Measurements from ENCODE around the gene CKAP2. TPM values are rescaled to one million over a fixed set of nuclear protein-coding genes. Genes with fewer than 3 reads are reported as not detected.

The CKAP2 gene
- total and polyA plus RNA-seq, 4 donors, result 2.4 to 40.9 (median 2.8) TPM

DNA sequence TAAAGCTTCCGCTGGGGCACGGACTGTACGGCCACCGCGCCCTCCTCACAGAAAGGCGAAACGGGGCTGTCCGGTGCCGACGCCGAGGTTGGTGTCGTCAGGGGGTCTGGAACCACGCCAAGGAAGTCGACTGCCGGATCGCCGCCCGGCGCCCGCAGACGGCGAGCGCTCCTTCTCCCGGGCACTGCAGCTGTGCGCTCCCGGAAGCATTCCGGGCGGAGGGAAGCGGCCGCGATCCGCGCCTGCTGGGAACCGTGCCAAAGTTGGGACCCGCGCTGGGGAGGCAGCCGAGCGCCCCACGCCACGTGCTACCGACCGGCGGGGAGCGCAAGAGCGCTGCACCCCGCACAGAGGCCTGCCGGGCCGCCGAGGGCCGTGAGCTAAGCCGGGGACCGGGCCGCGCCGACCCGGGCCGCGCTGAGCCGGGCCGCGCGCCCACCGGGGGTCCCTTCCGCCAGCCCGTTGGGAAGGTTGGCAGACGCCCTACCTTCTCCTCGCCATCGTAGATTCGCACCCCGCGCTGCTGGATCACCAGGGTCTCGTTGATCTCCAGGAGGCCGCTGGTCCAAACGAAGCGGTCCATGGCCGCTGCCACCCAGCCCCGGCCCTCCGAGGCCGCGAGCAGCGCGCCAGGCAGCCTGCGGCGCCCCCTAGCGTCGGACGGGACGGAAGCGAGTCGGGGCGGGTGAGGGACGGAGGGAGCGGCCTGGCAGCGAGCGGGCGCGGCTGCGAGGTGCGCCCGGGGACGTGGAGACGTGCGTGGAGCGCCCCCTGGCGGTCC is 5.1 kb upstream of the CKAP2 start, which contains the start of gene VPS36 (continued):
- TF ChIP-seq, protein P1, sequence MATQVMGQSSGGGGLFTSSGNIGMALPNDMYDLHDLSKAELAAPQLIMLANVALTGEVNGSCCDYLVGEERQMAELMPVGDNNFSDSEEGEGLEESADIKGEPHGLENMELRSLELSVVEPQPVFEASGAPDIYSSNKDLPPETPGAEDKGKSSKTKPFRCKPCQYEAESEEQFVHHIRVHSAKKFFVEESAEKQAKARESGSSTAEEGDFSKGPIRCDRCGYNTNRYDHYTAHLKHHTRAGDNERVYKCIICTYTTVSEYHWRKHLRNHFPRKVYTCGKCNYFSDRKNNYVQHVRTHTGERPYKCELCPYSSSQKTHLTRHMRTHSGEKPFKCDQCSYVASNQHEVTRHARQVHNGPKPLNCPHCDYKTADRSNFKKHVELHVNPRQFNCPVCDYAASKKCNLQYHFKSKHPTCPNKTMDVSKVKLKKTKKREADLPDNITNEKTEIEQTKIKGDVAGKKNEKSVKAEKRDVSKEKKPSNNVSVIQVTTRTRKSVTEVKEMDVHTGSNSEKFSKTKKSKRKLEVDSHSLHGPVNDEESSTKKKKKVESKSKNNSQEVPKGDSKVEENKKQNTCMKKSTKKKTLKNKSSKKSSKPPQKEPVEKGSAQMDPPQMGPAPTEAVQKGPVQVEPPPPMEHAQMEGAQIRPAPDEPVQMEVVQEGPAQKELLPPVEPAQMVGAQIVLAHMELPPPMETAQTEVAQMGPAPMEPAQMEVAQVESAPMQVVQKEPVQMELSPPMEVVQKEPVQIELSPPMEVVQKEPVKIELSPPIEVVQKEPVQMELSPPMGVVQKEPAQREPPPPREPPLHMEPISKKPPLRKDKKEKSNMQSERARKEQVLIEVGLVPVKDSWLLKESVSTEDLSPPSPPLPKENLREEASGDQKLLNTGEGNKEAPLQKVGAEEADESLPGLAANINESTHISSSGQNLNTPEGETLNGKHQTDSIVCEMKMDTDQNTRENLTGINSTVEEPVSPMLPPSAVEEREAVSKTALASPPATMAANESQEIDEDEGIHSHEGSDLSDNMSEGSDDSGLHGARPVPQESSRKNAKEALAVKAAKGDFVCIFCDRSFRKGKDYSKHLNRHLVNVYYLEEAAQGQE (IDR thresholded peaks at IDR 0.05), result peak; percentile 12
- TF ChIP-seq FOXA1 (IDR thresholded peaks at IDR 0.05) (no peak), RXRA (IDR thresholded peaks at IDR 0.05) (no peak), EGR1 (IDR thresholded peaks at IDR 0.05; ENCODE audit: low read depth in 2 of 2) (no peak)
- TF ChIP-seq, protein P2, sequence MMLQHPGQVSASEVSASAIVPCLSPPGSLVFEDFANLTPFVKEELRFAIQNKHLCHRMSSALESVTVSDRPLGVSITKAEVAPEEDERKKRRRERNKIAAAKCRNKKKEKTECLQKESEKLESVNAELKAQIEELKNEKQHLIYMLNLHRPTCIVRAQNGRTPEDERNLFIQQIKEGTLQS (IDR thresholded peaks at IDR 0.05), result no peak

DNA sequence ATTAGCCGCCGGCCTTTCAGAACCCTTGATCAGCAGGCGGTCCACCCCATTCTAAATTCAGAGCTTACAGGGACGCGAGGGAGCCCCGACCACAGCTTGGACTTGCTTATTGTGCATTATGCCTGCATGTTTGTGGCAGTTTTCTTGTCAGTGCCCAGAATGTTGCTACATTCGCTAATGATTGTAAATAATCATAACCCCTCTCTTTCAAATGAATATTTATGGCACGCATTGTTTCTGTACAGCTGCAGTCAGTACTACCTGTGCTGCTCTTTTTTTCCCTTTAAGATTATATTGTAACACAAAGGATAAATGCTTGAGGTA is 4.5 kb upstream of the CKAP2 start:
- WGBS, result 9% methylated on average over 8 of the region's 8 CpGs
- no peak for TF ChIP-seq NR2F2 (IDR thresholded peaks at IDR 0.05)
- TF ChIP-seq EGR1 (IDR thresholded peaks at IDR 0.05; ENCODE audit: low read depth in 2 of 2), result no peak
- TF ChIP-seq JUND (IDR thresholded peaks at IDR 0.05), result no peak
- TF ChIP-seq, protein P3, sequence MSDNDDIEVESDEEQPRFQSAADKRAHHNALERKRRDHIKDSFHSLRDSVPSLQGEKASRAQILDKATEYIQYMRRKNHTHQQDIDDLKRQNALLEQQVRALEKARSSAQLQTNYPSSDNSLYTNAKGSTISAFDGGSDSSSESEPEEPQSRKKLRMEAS (IDR thresholded peaks at IDR 0.05), result no peak
- no peak for TF ChIP-seq FOXA1 (IDR thresholded peaks at IDR 0.05)
- TF ChIP-seq SP1 (IDR thresholded peaks at IDR 0.05), result no peak
- TF ChIP-seq, protein P1 (IDR thresholded peaks at IDR 0.05), result no peak
- TF ChIP-seq FOXA2 (IDR thresholded peaks at IDR 0.05), result no peak
- TF ChIP-seq, protein P2 (IDR thresholded peaks at IDR 0.05), result no peak
- no peak for TF ChIP-seq RXRA (IDR thresholded peaks at IDR 0.05)
- TF ChIP-seq GABPA (IDR thresholded peaks at IDR 0.05 in 1 of 2, conservative IDR thresholded peaks at IDR 0.05 in 1 of 2), result no peak
- TF ChIP-seq HNF4G (IDR thresholded peaks at IDR 0.05), result no peak
- TF ChIP-seq HNF4A (conservative IDR thresholded peaks at IDR 0.05), result no peak
- no peak for TF ChIP-seq RAD21 (IDR thresholded peaks at IDR 0.05)
- no peak for TF ChIP-seq TAF1 (conservative IDR thresholded peaks at IDR 0.05)
- TF ChIP-seq, protein P4, sequence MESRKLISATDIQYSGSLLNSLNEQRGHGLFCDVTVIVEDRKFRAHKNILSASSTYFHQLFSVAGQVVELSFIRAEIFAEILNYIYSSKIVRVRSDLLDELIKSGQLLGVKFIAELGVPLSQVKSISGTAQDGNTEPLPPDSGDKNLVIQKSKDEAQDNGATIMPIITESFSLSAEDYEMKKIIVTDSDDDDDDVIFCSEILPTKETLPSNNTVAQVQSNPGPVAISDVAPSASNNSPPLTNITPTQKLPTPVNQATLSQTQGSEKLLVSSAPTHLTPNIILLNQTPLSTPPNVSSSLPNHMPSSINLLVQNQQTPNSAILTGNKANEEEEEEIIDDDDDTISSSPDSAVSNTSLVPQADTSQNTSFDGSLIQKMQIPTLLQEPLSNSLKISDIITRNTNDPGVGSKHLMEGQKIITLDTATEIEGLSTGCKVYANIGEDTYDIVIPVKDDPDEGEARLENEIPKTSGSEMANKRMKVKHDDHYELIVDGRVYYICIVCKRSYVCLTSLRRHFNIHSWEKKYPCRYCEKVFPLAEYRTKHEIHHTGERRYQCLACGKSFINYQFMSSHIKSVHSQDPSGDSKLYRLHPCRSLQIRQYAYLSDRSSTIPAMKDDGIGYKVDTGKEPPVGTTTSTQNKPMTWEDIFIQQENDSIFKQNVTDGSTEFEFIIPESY (IDR thresholded peaks at IDR 0.05), result no peak
- TF ChIP-seq, protein P5, sequence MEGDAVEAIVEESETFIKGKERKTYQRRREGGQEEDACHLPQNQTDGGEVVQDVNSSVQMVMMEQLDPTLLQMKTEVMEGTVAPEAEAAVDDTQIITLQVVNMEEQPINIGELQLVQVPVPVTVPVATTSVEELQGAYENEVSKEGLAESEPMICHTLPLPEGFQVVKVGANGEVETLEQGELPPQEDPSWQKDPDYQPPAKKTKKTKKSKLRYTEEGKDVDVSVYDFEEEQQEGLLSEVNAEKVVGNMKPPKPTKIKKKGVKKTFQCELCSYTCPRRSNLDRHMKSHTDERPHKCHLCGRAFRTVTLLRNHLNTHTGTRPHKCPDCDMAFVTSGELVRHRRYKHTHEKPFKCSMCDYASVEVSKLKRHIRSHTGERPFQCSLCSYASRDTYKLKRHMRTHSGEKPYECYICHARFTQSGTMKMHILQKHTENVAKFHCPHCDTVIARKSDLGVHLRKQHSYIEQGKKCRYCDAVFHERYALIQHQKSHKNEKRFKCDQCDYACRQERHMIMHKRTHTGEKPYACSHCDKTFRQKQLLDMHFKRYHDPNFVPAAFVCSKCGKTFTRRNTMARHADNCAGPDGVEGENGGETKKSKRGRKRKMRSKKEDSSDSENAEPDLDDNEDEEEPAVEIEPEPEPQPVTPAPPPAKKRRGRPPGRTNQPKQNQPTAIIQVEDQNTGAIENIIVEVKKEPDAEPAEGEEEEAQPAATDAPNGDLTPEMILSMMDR (IDR thresholded peaks at IDR 0.05; ENCODE audit: low read depth, low read length, missing input control), result no peak
- no peak for TF ChIP-seq YY1 (IDR thresholded peaks at IDR 0.05)
- DNase-seq (ENCODE audit: low spot score), result no peak
- Histone ChIP-seq H3K4me3 (ENCODE audit: low read depth in 1 of 3, low read length in 3 of 3) (no peak overlapping the region), H3K27me3 (ENCODE audit: control insufficient read depth in 4 of 4, insufficient read depth in 4 of 4, low read length in 3 of 4) (no peaks in the 10 kb centered on the region), H3K27ac (ENCODE audit: low read depth in 1 of 2, low read length in 2 of 2) (no peak overlapping the region), H3K36me3 (ENCODE audit: control insufficient read depth in 4 of 4, insufficient read depth in 3 of 4, low read depth in 1 of 4, low read length in 3 of 4) (no peaks in the 10 kb centered on the region), H3K9ac (ENCODE audit: low read depth in 1 of 2, low read length in 2 of 2) (no peak overlapping the region), H3K9me3 (ENCODE audit: control insufficient read depth in 4 of 4, low read length in 3 of 4) (no peaks in the 10 kb centered on the region), H3K4me1 (ENCODE audit: control insufficient read depth in 4 of 4, insufficient read depth in 4 of 4, low read length in 3 of 4) (peaks cover 5 to 22% (median 14%) of the 10 kb centered on the region in 4 donors)
